Peyer's patch (tissue), 4 donors: ENCODE data around the gene PDE8B.

Experiments used
- POLR2A ChIP-seq, 2 donors: fragments of 450-650 bp; IDR thresholded peaks; one replicate each; pipeline ENCODE4 v1.5.1; 2017; ENCODE audit warnings: antibody characterized with exemption in 2 of 2, mild to moderate bottlenecking in 2 of 2, moderate library complexity in 2 of 2
- TF ChIP-seq, protein P1 (sequence below), 6 experiments: fragments of 450-650 bp in 4 of 6; fragments of 200-600 bp in 2 of 6; sonication (generic) in 1 of 6; IDR thresholded peaks; one replicate each; pipeline ENCODE4 v1.5.1; 2017 to 2019; ENCODE audit warnings: antibody characterized with exemption in 6 of 6, mild to moderate bottlenecking in 3 of 6, moderate library complexity in 1 of 6

DNA sequence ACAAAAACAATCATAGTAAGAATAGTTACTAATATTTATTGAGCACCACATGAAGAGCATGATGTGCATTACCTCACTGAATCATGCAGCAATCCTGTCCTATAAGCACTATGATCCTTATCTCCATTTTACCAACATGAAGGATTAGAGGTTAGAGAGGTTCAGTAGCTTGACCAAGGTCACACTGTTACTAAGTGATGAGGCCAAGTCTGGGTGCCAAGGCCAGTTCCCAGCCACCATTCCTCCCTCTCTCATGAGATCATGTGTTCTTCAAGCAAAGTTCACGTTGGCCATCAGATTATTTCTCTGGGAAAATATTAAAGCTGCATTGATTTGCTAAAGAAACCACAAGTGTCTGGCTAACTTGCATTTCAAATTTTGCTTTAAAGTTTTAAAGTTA is 31.0 kb downstream of the PDE8B start:
- TF ChIP-seq, protein P1, sequence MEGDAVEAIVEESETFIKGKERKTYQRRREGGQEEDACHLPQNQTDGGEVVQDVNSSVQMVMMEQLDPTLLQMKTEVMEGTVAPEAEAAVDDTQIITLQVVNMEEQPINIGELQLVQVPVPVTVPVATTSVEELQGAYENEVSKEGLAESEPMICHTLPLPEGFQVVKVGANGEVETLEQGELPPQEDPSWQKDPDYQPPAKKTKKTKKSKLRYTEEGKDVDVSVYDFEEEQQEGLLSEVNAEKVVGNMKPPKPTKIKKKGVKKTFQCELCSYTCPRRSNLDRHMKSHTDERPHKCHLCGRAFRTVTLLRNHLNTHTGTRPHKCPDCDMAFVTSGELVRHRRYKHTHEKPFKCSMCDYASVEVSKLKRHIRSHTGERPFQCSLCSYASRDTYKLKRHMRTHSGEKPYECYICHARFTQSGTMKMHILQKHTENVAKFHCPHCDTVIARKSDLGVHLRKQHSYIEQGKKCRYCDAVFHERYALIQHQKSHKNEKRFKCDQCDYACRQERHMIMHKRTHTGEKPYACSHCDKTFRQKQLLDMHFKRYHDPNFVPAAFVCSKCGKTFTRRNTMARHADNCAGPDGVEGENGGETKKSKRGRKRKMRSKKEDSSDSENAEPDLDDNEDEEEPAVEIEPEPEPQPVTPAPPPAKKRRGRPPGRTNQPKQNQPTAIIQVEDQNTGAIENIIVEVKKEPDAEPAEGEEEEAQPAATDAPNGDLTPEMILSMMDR (IDR thresholded peaks at IDR 0.05), result no peak
- no peak for TF ChIP-seq POLR2A (IDR thresholded peaks at IDR 0.05)
